GM19099 (cell line): ENCODE results near the gene UTP11.

ENCODE experiments used
- POLR2A ChIP-seq: IDR thresholded peaks from 3 replicates; pipeline ENCODE4 v1.6.1; 2011; ENCODE audit warnings: low read depth; ENCODE audit not compliant: insufficient read length; ENCODE audit errors: extremely low read depth

The UTP11 gene

DNA sequence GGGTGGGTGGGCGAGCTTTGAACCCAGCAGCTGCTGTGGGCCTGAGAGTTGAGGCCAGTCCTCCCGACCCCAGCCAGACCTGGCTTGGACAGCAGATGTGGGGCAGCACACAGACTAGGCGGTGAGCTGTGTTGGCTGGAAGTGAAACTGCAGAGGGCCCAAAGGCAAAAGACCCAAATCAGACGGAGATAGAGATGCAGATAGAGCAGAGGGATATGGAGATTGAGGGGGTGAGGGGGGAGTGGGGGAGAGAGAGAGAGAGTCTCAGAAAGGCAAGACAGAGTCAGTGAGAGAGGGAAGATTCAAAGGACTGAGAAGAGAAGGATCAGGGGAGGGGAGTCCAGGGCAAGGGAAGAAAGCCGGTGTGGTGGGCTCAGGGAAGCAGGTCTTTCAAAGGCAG lies 51.1 kb downstream of the UTP11 start:
- no peak for TF ChIP-seq POLR2A

DNA sequence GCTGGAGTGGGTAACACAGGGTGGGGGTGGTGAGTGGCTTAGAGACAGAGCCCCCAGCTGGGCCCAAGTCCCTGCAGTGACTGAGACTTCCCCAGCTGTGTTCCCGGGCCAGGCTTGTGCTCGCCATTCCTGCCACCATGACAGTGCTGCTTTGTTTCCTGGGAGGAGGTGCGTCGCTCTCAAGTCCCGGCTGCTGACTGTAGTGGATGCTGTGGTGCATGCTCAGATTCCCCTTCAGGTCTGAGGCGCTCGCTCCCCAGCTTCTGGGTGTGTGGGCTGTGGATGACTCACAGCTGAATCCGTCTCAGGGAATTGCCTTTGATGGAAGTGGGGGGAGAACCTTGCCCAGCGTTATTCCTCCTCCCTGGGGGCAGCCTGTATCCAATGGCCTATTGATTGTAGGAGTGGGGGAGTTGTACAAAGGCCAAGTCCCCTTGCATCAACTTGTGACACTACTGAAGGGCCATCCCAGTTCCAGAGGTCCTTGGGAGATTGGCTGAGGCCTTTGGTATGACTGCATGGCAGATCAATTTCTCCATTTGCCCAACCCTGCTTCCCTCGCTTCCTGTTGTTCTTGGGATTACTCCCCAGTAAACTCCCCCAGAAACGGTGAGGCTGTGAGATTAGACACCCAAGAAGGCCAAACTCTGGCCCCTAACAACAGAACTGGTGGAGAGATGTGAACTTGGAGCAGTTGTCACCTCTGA lies 51.8 kb downstream of the UTP11 start:
- no peak for TF ChIP-seq POLR2A

DNA sequence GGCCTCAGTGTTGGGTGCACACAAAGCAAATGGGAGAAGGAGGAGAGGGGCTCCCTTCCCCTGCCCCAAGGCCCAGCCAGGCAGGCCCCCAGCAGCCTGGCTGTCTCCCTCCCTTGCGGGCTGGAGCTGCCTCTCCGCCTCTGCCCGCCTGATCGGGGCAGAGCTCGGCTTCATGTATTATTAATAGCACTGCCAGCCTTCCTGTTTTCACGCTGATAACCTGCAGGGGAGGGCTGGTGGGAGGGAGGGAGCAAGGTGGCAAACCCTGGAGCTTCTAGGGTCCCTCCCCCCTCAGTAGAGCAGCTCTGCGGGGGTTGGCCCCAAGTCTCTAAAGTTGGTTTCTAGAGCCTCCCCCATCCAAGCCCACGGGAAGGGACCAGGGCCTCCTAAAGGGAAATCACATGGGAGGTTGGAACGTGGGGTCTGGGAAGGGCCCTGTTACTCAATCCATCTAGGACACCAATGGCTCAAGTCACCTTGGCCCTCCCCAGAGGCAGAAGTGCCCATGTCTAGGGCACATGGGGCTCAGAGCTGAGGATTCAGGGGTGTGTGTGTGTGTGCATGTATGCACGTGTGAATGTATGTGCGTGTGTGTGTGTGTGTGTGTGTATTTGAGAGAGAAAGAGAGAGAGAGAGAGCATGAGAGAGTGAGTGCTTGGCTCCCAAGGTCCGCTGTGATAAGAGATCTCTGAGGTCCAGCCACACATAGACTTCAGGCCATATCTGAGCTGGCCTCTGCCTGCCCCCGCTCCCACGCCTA lies 55.9 kb downstream of the UTP11 start:
- TF ChIP-seq POLR2A, result no peak

DNA sequence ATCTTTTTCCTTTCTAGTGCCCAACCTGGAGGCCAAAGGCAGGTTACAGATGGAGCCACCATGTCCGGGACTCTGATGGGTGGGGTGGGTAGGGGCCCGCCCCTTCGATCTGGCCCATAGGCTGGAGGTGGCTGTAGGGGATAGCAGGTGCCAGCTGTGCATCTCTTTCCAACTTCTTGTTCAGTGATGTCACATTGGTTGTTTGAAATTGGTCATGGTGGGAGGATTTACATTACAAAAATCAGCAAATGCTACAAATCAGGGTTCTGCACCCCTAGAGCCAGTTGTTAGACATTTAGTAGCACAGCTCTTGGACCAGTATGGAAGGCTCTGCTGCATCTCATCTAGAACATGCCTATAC lies 56.4 kb downstream of the UTP11 start:
- no peak for TF ChIP-seq POLR2A

DNA sequence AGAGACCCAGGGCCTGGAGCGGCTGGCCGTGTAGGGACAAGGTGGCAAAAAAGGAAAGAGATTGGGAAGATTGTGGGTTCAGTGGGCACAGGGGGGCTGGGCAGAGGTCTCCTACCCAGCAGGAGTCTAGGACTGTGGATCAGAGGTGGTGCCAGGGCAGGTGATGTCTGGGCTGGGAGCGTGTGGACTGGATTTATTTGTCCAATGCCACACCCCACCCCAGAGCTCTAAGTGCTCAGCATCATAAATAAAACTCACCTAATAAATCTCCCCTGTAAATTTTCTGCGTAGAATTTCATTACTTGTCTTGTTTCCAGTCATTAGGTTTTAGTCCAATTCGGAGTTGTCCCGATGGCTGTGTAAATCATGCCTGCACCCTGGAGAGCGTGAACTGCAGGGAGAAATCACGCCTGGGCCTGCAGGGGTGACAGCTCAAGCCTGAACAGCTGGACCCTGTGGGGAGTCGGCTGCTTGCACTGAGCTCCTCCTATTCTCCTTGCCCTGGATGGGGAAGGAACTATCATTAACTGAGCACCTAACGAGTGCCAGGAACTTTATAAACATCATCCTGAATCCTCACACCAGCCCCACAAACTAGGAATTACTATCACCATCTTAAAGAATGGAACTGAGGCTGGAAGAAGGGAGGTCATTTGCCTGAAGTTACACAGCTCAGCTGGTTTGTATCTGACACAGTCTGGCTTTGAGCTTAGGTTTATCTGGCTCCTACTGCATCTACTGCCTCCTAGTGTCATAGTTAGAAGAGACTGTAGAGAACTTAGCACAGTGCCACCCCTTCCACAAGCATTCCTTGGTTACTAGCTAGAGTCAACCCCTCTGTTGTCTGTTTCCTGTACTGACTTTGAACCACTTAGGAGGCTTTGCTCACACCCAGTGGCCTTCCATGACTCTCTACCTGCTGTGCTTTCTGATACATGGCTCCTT lies 59.0 kb downstream of the UTP11 start:
- no peak for TF ChIP-seq POLR2A

DNA sequence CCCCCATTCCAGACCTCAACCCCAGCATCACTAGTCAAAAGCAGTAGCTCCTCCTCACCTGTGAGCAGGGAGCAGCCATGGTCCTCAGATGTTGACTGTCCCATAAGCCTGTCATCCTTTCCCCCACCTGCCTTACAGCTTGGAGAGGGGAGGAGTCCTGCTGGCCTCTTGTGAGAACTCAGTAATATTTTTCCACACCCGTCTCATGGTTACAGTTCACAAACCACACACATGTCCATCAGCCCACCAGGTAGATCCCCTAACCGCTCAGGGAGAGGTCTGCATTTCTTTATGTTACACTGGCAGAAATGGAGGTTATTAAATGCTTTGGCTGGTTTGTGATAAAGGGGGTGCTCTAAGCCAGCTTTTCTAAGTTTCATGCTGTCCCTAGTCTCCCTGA lies 60.3 kb downstream of the UTP11 start:
- TF ChIP-seq POLR2A, result no peak

DNA sequence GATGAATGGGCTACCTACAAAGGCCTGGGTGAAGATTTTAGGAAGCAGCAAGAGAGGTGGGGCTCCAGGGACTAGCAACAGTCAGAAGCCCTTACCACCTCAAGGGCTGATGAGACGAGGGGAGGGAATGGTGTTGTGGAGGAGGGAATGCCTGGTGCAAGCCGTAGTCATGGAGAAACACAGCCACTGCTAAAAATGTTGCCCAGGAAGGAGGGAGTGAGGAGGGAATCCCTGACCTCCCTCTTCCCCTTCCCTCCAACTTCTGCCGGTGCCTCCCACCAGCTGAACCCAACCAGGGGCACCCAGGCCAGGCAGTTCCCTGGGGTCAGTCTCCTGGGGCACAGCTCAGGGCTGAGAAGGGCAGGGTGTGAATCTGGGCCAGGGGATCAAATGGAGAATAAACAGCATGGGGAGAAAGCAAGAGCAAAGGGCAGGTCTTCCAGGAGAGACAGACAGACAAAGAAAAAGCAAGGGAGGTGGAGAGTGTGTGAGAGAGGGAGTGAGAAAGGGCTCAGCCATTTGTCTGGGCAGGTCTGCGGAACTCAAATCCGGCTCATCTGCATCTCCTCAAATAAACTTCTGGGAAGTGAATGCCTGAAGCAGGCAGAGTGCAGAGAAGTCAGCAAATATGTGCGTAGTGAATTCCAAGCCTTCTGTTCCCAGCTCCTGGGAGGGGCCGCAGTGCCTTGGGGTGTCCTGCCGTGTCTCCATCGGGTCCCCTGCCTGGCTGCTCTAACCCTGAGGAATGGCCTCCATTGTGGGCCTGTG lies 61.2 kb downstream of the UTP11 start:
- TF ChIP-seq POLR2A, result no peak

DNA sequence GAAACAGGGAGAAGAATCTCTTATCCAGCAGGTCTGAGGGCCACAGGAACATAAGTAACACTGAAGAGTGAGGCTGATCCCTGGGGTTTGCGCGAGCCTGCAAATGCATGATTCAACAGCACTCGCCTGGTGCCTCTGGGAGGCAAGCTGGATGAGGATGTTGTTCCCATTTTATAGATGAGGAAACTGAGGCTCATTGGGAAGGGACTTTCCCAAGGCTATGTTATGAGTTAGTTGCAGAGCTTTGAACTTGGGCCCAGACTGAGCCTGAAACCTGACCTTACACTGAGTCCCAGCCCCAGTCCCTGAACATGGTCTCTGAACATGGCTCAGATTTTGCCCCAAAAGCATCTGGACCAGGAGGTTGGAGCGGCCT lies 61.8 kb downstream of the UTP11 start:
- TF ChIP-seq POLR2A, result no peak
